H1 (cell line): ENCODE measurements around the gene MDH1. TPM values are rescaled to one million over a fixed set of nuclear protein-coding genes. Genes with fewer than 3 reads are reported as not detected.

Source experiments
- CTCF ChIA-PET: fragments of 300-600 bp; sonication (Branson Sonifier 250); formaldehyde crosslinking; loops from one replicate; lab custom pipeline; 2021; ENCODE audit not compliant: partially characterized antibody; lab: Charles Lee
- POLR2A ChIA-PET: fragments of 300-600 bp; sonication (Branson Sonifier 250); formaldehyde crosslinking; loops from one replicate; lab custom pipeline; 2021; ENCODE audit warnings: inconsistent platforms; ENCODE audit not compliant: partially characterized antibody; lab: Charles Lee
- DNase-seq, 2 experiments: peaks; one replicate each; pipeline versions ENCODE4 v3.0.0 to v3.0.0-alpha.2; 2010 to 2022; ENCODE audit warnings: low spot score in 2 of 2, low read depth in 1 of 2, mixed read lengths in 1 of 2
- FAIRE-seq: peaks from 2 replicates; lab custom pipeline; 2011; peaks lifted over from hg19 to GRCh38; lab: Jason Lieb, UNC
- H2AFZ ChIP-seq: 2 replicates; pipeline ENCODE4 v1.8.1; 2012; ENCODE audit warnings: low read length, inconsistent platforms
- H2AK5ac ChIP-seq: 2 replicates; pipeline ENCODE4 v1.6.1; 2013; ENCODE audit warnings: low read depth, low read length
- H2BK120ac ChIP-seq: replicated peaks from 2 replicates; pipeline ENCODE3; 2013; ENCODE audit warnings: low read depth, low read length, inconsistent platforms
- H2BK12ac ChIP-seq: 2 replicates; pipeline ENCODE4 v1.6.1; 2013; ENCODE audit warnings: low read depth, low read length
- H2BK15ac ChIP-seq: 2 replicates; pipeline ENCODE4 v1.6.1; 2013; ENCODE audit warnings: low read length
- H2BK20ac ChIP-seq: 2 replicates; pipeline ENCODE4 v1.6.1; 2013; ENCODE audit warnings: low read length
- H2BK5ac ChIP-seq: 2 replicates; pipeline ENCODE4 v1.6.1; 2013; ENCODE audit warnings: low read depth, low read length
- H3K14ac ChIP-seq: 2 replicates; pipeline ENCODE4 v1.6.1; 2013; ENCODE audit warnings: inconsistent platforms; ENCODE audit not compliant: insufficient read length
- H3K18ac ChIP-seq: 2 replicates; pipeline ENCODE4 v1.6.1; 2013; ENCODE audit warnings: low read length; ENCODE audit errors: extremely low read depth
- H3K23ac ChIP-seq: 2 replicates; pipeline ENCODE4 v1.6.1; 2013; ENCODE audit warnings: inconsistent platforms; ENCODE audit not compliant: insufficient read length
- H3K23me2 ChIP-seq: 2 replicates; pipeline ENCODE4 v1.6.1; 2013; ENCODE audit warnings: low read depth, low read length
- H3K27ac ChIP-seq: 2 replicates; pipeline ENCODE4 v1.6.1; 2011; ENCODE audit warnings: low read depth, low read length, inconsistent platforms
- H3K27me3 ChIP-seq, 4 experiments: replicated peaks in 1 of 4; 1 replicate in 1 of 4; 2 replicates in 3 of 4; pipeline versions ENCODE4 v1.6.1 to v1.8.1; 2011 to 2013; ENCODE audit warnings: low read length in 3 of 4, mild to moderate bottlenecking in 3 of 4, inconsistent platforms in 2 of 4, mixed read lengths in 2 of 4, moderate library complexity in 1 of 4; ENCODE audit not compliant: control insufficient read depth in 3 of 4, insufficient read depth in 3 of 4; ENCODE audit errors: extremely low read depth in 1 of 4
- H3K36me3 ChIP-seq, 4 experiments: 2 replicates each; pipeline versions ENCODE4 v1.6.1 to v1.8.1; 2011 to 2013; ENCODE audit warnings: mild to moderate bottlenecking in 4 of 4, low read length in 3 of 4, moderate library complexity in 2 of 4, control low read depth in 1 of 4, inconsistent platforms in 1 of 4; ENCODE audit not compliant: insufficient read depth in 4 of 4, control insufficient read depth in 2 of 4
- H3K4ac ChIP-seq: replicated peaks from 2 replicates; pipeline ENCODE3; 2013; ENCODE audit warnings: low read length, low read depth, mixed read lengths, inconsistent platforms; ENCODE audit not compliant: insufficient read length
- H3K4me1 ChIP-seq, 4 experiments: replicated peaks in 1 of 4; 1 replicate in 1 of 4; 2 replicates in 3 of 4; pipeline versions ENCODE4 v1.6.1 to v1.8.1; 2011 to 2013; ENCODE audit warnings: low read length in 3 of 4, inconsistent platforms in 2 of 4, mixed read lengths in 1 of 4; ENCODE audit not compliant: insufficient read depth in 4 of 4, control insufficient read depth in 3 of 4
- H3K4me2 ChIP-seq, 2 experiments: 2 replicates each; pipeline versions ENCODE4 v1.6.1 to v1.8.1; 2011 to 2013; ENCODE audit warnings: low read depth in 2 of 2, low read length in 2 of 2, control low read depth in 1 of 2, inconsistent platforms in 1 of 2, mild to moderate bottlenecking in 1 of 2; ENCODE audit not compliant: insufficient read depth in 1 of 2
- H3K4me3 ChIP-seq, 4 experiments: fragments of 200-600, 300-600 bp in 1 of 4; sonication (generic), shearing (Covaris generic), sonication (Bioruptor Twin) in 1 of 4; 2 replicates each; pipeline versions ENCODE4 v1.5.1 to v1.8.1; 2011 to 2016; ENCODE audit warnings: low read length in 4 of 4, low read depth in 3 of 4, control low read depth in 2 of 4, inconsistent platforms in 2 of 4, mild to moderate bottlenecking in 2 of 4, mixed read lengths in 1 of 4, moderate library complexity in 1 of 4; ENCODE audit not compliant: insufficient read depth in 2 of 4; ENCODE audit errors: extremely low read depth in 1 of 4
- H3K56ac ChIP-seq: replicated peaks from 2 replicates; pipeline ENCODE3; 2013; ENCODE audit warnings: low read depth, mild to moderate bottlenecking, mixed read lengths, low read length, inconsistent platforms; ENCODE audit not compliant: insufficient read length
- H3K79me1 ChIP-seq: 2 replicates; pipeline ENCODE4 v1.6.1; 2013; ENCODE audit warnings: low read depth, low read length, control low read depth
- H3K79me2 ChIP-seq, 2 experiments: 2 replicates each; pipeline versions ENCODE4 v1.6.1 to v1.8.1; 2012 to 2013; ENCODE audit warnings: low read length in 2 of 2, mild to moderate bottlenecking in 2 of 2, inconsistent platforms in 1 of 2; ENCODE audit not compliant: insufficient read depth in 2 of 2, control insufficient read depth in 1 of 2
- H3K9ac ChIP-seq, 4 experiments: replicated peaks in 1 of 4; 1 replicate in 1 of 4; 2 replicates in 3 of 4; pipeline versions ENCODE4 v1.6.1 to v1.8.1; 2011 to 2013; ENCODE audit warnings: low read depth in 3 of 4, low read length in 3 of 4, control low read depth in 2 of 4, mild to moderate bottlenecking in 2 of 4, moderate library complexity in 2 of 4, inconsistent platforms in 1 of 4; ENCODE audit errors: extremely low read depth in 1 of 4
- H3K9me3 ChIP-seq, 2 experiments: 2 replicates each; pipeline versions ENCODE4 v1.6.1 to v1.8.1; 2012 to 2013; ENCODE audit warnings: mild to moderate bottlenecking in 2 of 2, moderate library complexity in 2 of 2, control low read depth in 1 of 2, inconsistent platforms in 1 of 2, low read depth in 1 of 2, low read length in 1 of 2, mixed read lengths in 1 of 2; ENCODE audit not compliant: insufficient read depth in 2 of 2
- H4K20me1 ChIP-seq, 2 experiments: replicated peaks in 1 of 2; 2 replicates each; pipeline versions ENCODE3 to v1.8.1; 2011 to 2013; ENCODE audit warnings: inconsistent platforms in 2 of 2, low read length in 2 of 2, mild to moderate bottlenecking in 1 of 2; ENCODE audit not compliant: insufficient read depth in 2 of 2, control insufficient read depth in 1 of 2
- H4K5ac ChIP-seq: 2 replicates; pipeline ENCODE4 v1.6.1; 2013; ENCODE audit warnings: low read length, low read depth, mixed read lengths, inconsistent platforms; ENCODE audit not compliant: insufficient read length
- H4K8ac ChIP-seq: 2 replicates; pipeline ENCODE4 v1.8.0; 2013; ENCODE audit warnings: mild to moderate bottlenecking, moderate library complexity, low read length, inconsistent platforms; ENCODE audit not compliant: insufficient read depth; ENCODE audit errors: extremely low read depth
- H4K91ac ChIP-seq: replicated peaks from 2 replicates; pipeline ENCODE3; 2013; ENCODE audit warnings: low read length, mixed read lengths, inconsistent platforms; ENCODE audit not compliant: insufficient read length
- CBX8 ChIP-seq: fragments of 300-800, 300-1000 bp; sonication (generic); IDR thresholded peaks from 2 replicates; pipeline ENCODE4 v1.7.1; 2016; ENCODE audit warnings: low read depth, low read length, borderline replicate concordance
- CTCF ChIP-seq, 3 experiments: IDR thresholded peaks; 1 replicate in 2 of 3; 2 replicates in 1 of 3; pipeline versions ENCODE4 v1.5.1 to v1.6.1; 2011; ENCODE audit warnings: low read length in 3 of 3, mild to moderate bottlenecking in 3 of 3, inconsistent platforms in 2 of 3, low read depth in 1 of 3, moderate library complexity in 1 of 3; ENCODE audit not compliant: insufficient read depth in 1 of 3; ENCODE audit errors: control extremely low read depth in 1 of 3
- JUN ChIP-seq: IDR thresholded peaks from 2 replicates; pipeline ENCODE4 v1.6.1; 2011; ENCODE audit warnings: low read depth, mild to moderate bottlenecking, improper control_type of control experiment, low read length
- KDM4A ChIP-seq: IDR thresholded peaks from one replicate; pipeline ENCODE4 v1.7.1; 2012; ENCODE audit warnings: low read depth, mild to moderate bottlenecking, moderate library complexity, low read length, inconsistent platforms; ENCODE audit not compliant: severe bottlenecking
- POU5F1 ChIP-seq: IDR thresholded peaks from 2 replicates; pipeline ENCODE4 v1.6.1; 2011; ENCODE audit warnings: low read depth, mild to moderate bottlenecking, low read length, moderate library complexity
- RAD21 ChIP-seq, 2 experiments: IDR thresholded peaks in 1 of 2; conservative IDR thresholded peaks in 1 of 2; 2 replicates each; pipeline ENCODE4 v1.6.1; 2011; ENCODE audit warnings: low read depth in 2 of 2, low read length in 2 of 2, improper control_type of control experiment in 1 of 2, inconsistent platforms in 1 of 2, mild to moderate bottlenecking in 1 of 2, moderate library complexity in 1 of 2
- SIX5 ChIP-seq: IDR thresholded peaks from 2 replicates; pipeline ENCODE4 v1.6.1; 2011; ENCODE audit warnings: mild to moderate bottlenecking, low read depth, low read length
- SP1 ChIP-seq: IDR thresholded peaks from 2 replicates; pipeline ENCODE4 v1.6.1; 2011; ENCODE audit warnings: low read depth, low read length
- USF2 ChIP-seq: IDR thresholded peaks from 2 replicates; pipeline ENCODE4 v1.6.1; 2011; ENCODE audit warnings: low read length, improper control_type of control experiment
- ZNF274 ChIP-seq: IDR thresholded peaks from 2 replicates; pipeline ENCODE4 v1.7.0; 2012; ENCODE audit warnings: low read length, borderline replicate concordance; ENCODE audit errors: extremely low read depth
- WGBS, 2 experiments: shearing (Covaris generic) in 1 of 2; methylation state at CpG; one replicate each; pipeline versions ENCODE4 v1.1.6 to v1.1.7; 2013 to 2015; ENCODE audit warnings: low lambda C conversion rate in 2 of 2, mixed read lengths in 2 of 2, inconsistent platforms in 1 of 2, low coverage in 1 of 2, missing lambda C conversion rate in 1 of 2; ENCODE audit not compliant: insufficient replicate concordance in 2 of 2, insufficient coverage in 1 of 2, insufficient read length in 1 of 2; ENCODE audit errors: extremely low coverage in 1 of 2, missing lambda C conversion rate in 1 of 2; 5-methylcytosine and 5-hydroxymethylcytosine counted together
- polyA plus RNA-seq, 7 experiments: library from polyadenylated mRNA; depleted of rRNA in 3 of 7; stranded (reverse) in 5 of 7; unstranded in 2 of 7; fragments of >200 nt in 5 of 7; fragments of 200-250 nt in 2 of 7; gene quantifications; 1 replicate in 5 of 7; 2 replicates in 1 of 7; 4 replicates in 1 of 7; pipeline versions ENCODE4 v1.2.1 to v1.2.3, GENCODE V29; 2011 to 2013; ENCODE audit warnings: missing spikeins in 2 of 7, mixed read lengths in 2 of 7
- total RNA-seq: library from RNA; stranded (reverse); fragmentation: NEBNext Ultra II Directional; extraction: Animal tissue kit (Norgen Biotek cat#: 25700); gene quantifications from 2 replicates; pipeline ENCODE4 v1.2.1, GENCODE V29; 2021

MDH1 gene
- total and polyA plus RNA-seq, 2 of the 8 experiments (the other 6 are each of a cell fraction or from before 2014, with no cell fraction given) = 353 to 376 TPM

- H2BK12ac ChIP-seq = no peak overlapping the region
- no peak overlapping the region for H3K4ac ChIP-seq
- no peak for FAIRE-seq
- peaks cover 0 to 4% of the 10 kb centered on the region in 2 experiments; a peak in 1 of 4 replicates for H3K9me3 ChIP-seq
- no peaks in the 10 kb centered on the region for H3K79me2 ChIP-seq
- no peak overlapping the region for H4K5ac ChIP-seq
- no peak overlapping the region for H2BK120ac ChIP-seq
- DNase-seq = no peak
- 86% methylated on average over 3 of the region's 3 CpGs; no CpG with 5 or more reads in 1 of the 2 experiments for WGBS, 2 experiments
- H3K4me1 ChIP-seq = no peaks in the 10 kb centered on the region
- H4K91ac ChIP-seq = no peak overlapping the region
- no peak overlapping the region for H3K4me2 ChIP-seq
- H3K79me1 ChIP-seq = no peaks in the 10 kb centered on the region; the same call in 1 of the 2 replicates
- no peak overlapping the region for H2AFZ ChIP-seq
- H3K56ac ChIP-seq = no peak overlapping the region
- CTCF ChIA-PET = no interaction called here
- no peak overlapping the region for H4K8ac ChIP-seq
- no peak overlapping the region for H3K14ac ChIP-seq
- no peak overlapping the region for H2AK5ac ChIP-seq
- H4K20me1 ChIP-seq = no peaks in the 10 kb centered on the region
- H3K18ac ChIP-seq = no peak overlapping the region
- H2BK15ac ChIP-seq = no peak overlapping the region
- no peaks in the 10 kb centered on the region for H3K36me3 ChIP-seq
- POLR2A ChIA-PET = no interaction called here
- no peak overlapping the region for H3K23ac ChIP-seq
- H2BK20ac ChIP-seq = no peak overlapping the region
- no peaks in the 10 kb centered on the region for H3K27me3 ChIP-seq
- H3K9ac ChIP-seq = no peak overlapping the region
- no peak overlapping the region for H2BK5ac ChIP-seq
- no peak overlapping the region for H3K27ac ChIP-seq
- H3K4me3 ChIP-seq = no peak overlapping the region
- no peaks in the 10 kb centered on the region for H3K23me2 ChIP-seq
- TF ChIP-seq KDM4A (no peak), ZNF274 (no peak), POU5F1 (no peak), RAD21 (IDR thresholded peaks at IDR 0.05 in 1 of 2, conservative IDR thresholded peaks at IDR 0.05 in 1 of 2; ENCODE audit: low read depth in 2 of 2, low read length in 2 of 2) (no peak), JUN (no peak), SP1 (no peak), CBX8 (no peak), USF2 (no peak), SIX5 (no peak), CTCF (IDR thresholded peaks at IDR 0.05; ENCODE audit: control extremely low read depth in 1 of 3, insufficient read depth in 1 of 3, low read depth in 1 of 3, low read length in 3 of 3) (no peak)
Observed at GRCh38 chr2:63650756-63651155, 62.0 kb downstream of the MDH1 start.
